Kidney capillary endothelial cell (primary cell): ENCODE measurements around the gene OR8B3.

Experiments used
- DNase-seq: peaks from one replicate; pipeline ENCODE4 v3.0.0-alpha.2; 2018; ENCODE audit warnings: low spot score

Gene OR8B3

GRCh38 chr11:124359566-124359965, 39.3 kb downstream of the OR8B3 start:
- no peak for DNase-seq

GRCh38 chr11:124346311-124346955, 52.4 kb downstream of the OR8B3 start:
- no peak for DNase-seq
